ENCODE results near the gene AUTS2. TPM values are rescaled to one million over a fixed set of nuclear protein-coding genes. Genes with fewer than 3 reads are reported as not detected.
A peak's percentile ranks its signal among the peaks of the same experiment; 100 is the strongest.

Gene AUTS2
- total RNA-seq, 1 experiment from 2014 or later = 30.1 TPM

DNA sequence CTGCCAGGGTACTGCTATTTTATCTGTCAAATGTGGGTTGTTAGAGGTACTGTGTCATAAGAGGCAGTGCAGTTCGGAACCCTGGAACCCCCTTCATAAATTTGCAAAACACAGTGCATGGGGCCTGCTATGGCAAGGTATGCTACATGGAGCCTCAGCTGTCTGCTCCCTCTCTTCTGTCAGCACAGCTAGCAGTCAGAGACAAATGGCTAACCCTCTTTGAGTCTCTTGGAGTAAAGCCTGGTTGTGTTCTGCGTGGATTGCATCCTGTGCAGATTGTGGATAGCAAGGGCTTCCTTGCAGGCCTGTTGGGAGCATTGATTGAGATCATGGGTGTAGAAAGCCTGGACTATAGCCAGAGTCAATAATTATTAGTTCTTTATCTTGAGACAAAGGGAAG lies 397.8 kb downstream of the AUTS2 start:
- DNase-seq = no peak
- Histone ChIP-seq H3K27me3 (no peaks in the 10 kb centered on the region), H3K4me3 (no peak overlapping the region), H3K9me3 (replicated peaks) (no peaks in the 10 kb centered on the region), H3K4me1 (peaks cover 5% of the 10 kb centered on the region; the same call in 1 of the 2 replicates), H3K36me3 (no peaks in the 10 kb centered on the region), H3K27ac (no peak overlapping the region)

DNA sequence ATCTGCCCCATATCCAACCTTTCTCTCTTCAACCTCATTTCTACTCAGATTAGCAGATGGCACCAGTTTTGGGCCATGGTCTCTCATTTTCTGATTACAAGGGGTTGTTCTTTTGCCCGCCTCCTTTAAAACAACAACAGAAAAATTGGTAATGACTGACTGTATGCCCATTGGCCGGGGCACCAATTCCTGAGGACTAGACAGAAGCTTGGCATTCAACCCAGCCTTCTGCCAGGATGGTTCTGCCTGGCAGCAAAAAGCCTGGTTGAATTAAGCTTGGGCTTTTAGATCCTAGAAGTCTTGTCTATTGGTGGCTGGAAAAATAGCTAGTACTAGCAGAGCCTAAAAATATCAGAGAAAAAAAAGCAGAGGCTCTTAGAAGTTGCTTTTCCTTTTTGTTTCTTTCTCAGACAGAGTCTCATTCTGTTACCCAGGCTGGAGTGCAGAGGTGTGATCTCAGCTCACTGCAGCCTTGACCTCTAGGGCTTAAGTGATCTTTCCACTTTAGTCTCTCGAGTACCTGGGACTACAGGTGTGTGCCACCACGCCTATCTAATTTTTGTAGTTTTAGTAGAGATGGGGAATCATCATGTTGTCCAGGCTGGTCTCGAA lies 402.6 kb downstream of the AUTS2 start:
- no peaks in the 10 kb centered on the region for H3K9me3 ChIP-seq (replicated peaks)
- no peaks in the 10 kb centered on the region for H3K27me3 ChIP-seq
- H3K4me3 ChIP-seq = no peak overlapping the region
- peaks cover 2% of the 10 kb centered on the region; the same call in 1 of the 2 replicates for H3K4me1 ChIP-seq
- H3K36me3 ChIP-seq = no peaks in the 10 kb centered on the region
- H3K27ac ChIP-seq = no peak overlapping the region
- DNase-seq = no peak

DNA sequence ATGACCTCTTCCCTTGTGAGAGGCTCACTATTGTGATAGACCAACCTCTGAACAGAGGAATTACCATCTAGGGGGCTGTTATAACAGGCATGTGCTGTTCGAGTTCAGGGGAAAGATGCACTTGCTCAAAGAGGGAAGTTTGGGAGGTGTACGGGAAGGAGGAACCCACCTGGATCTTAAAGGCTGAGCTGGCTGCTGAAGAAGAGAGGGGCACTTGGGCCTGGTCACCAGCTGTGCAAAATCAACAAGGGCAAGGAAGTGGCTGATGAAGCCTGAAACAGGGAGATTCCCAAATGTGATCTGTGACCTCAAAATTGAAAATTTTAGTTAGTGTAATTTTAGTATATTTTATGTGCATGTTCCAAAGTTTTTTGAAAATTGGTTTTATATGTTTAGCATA lies 407.2 kb downstream of the AUTS2 start:
- Histone ChIP-seq H3K36me3 (no peaks in the 10 kb centered on the region), H3K27me3 (no peaks in the 10 kb centered on the region), H3K9me3 (replicated peaks) (no peaks in the 10 kb centered on the region), H3K4me3 (no peak overlapping the region), H3K4me1 (peaks cover 15% of the 10 kb centered on the region), H3K27ac (no peak overlapping the region)
- DNase-seq = no peak

DNA sequence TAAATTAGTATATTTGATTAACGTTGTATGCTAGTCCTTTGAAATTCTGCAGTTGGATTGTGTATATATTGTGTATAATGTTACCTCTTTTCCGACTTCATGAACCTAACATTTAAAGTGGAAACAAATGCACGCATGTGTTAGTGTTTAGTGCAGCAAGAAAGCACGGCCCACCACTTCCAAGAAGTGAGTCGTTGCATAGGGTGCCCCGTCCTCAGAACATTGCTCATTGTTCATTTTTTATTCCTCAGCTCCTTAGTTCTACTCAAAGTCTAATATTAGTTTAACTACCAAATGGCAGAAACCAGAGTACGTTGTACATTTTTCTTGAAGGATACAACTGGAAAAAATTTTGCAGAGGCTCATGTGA lies 407.6 kb downstream of the AUTS2 start:
- Histone ChIP-seq H3K4me1 (peaks cover 15% of the 10 kb centered on the region), H3K36me3 (no peaks in the 10 kb centered on the region), H3K9me3 (replicated peaks) (no peaks in the 10 kb centered on the region), H3K27me3 (no peaks in the 10 kb centered on the region), H3K4me3 (peak overlapping the region; percentile 16), H3K27ac (peak overlapping the region; percentile 25; the same call in 1 of the 2 replicates)
- DNase-seq = no peak

DNA sequence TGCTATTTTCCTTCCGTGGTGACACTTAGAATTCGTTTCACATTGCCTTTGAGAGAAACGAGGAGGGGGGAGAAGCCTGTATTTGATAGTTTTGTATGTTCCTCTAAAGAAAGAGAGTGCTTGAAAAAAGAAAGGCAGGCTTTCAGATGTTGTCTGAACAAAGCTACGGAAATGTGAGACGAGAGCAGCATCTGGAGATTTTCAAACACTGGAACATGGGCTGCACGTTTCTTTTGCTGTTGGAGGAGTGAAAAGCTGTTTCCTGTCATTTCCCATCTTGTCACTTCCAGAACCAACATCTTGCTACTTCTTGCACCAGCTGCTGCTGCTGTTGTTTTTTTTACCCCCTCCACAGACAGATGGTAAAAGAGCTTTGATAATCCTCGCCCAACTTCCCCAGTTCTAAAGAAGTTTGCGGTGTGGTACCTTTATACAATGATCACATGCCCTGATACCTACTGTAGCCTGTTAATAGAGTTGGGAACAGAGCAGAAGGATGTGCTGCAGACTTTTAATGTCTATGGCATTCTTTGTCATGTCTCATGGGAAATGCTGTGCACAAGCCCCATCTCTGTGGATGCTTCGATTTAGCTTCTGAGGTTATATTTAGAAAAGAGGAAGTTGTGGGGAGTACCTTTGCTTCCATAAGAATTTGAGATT lies 408.1 kb downstream of the AUTS2 start:
- H3K9me3 ChIP-seq (replicated peaks) = no peaks in the 10 kb centered on the region
- H3K36me3 ChIP-seq = no peaks in the 10 kb centered on the region
- no peaks in the 10 kb centered on the region for H3K27me3 ChIP-seq
- peaks cover 15% of the 10 kb centered on the region for H3K4me1 ChIP-seq
- peak overlapping the region; percentile 25; the same call in 1 of the 2 replicates for H3K27ac ChIP-seq
- DNase-seq = peak; percentile 38 to 77
- H3K4me3 ChIP-seq = peak overlapping the region; percentile 16

DNA sequence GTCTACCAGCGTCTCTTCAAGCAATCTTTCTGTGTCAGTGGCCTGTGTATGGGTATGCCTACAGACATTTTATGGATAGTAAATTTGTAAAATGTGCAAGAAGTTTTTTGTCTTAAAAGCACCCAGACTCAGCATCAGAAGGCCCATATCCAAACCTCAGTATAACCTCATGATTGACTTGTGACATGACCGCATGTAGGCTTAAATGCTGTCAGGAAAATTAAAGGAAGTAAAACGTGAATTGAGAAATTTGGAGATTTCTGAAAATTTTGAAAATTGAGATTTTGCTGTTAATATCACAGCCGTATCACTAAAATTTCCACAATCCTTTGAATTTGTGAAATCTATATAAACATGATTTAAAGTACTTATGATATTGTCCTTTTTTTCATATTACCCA lies 410.2 kb downstream of the AUTS2 start:
- no peak for DNase-seq
- Histone ChIP-seq H3K9me3 (replicated peaks) (no peaks in the 10 kb centered on the region), H3K36me3 (no peaks in the 10 kb centered on the region), H3K4me1 (peaks cover 15% of the 10 kb centered on the region), H3K4me3 (no peak overlapping the region), H3K27ac (no peak overlapping the region), H3K27me3 (no peaks in the 10 kb centered on the region)

DNA sequence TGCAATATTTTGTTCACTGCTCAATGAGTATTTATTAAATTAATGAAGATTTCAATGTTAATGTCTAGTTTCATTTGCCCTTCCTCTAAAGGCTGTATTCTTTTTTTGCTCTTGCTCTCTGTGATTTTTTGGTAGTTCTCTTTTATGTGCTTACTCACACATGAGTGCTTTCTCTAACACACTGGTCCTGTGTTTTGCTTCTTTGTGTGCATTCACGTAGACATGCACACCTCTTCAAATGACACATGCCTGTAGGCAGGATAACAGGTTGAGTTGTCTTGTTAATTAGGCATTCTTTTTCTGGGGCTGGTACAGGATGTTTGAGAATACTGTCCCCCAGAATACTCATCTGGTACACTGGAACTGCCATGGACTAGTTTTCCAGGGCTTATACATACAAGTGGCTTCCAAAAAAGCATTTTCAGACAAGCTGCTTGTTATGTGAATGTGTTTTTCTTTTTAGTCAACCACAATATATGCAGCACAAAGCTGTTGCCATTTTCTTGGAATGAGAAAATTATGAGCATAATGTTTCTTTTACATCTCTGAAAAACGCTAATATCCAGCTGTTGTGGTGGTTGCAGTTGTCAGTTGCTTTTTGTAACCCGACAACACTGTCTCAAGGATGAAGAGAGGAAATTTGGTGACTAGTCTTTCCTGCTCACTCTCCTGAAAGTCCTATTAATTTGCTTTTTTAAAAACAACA lies 416.4 kb downstream of the AUTS2 start:
- Histone ChIP-seq H3K27ac (peak overlapping the region; percentile 3), H3K9me3 (replicated peaks) (no peaks in the 10 kb centered on the region), H3K4me3 (no peak overlapping the region), H3K4me1 (peaks cover 32% of the 10 kb centered on the region), H3K36me3 (no peaks in the 10 kb centered on the region), H3K27me3 (no peaks in the 10 kb centered on the region)
- peak in 1 of 2 experiments; percentile 62 for DNase-seq

DNA sequence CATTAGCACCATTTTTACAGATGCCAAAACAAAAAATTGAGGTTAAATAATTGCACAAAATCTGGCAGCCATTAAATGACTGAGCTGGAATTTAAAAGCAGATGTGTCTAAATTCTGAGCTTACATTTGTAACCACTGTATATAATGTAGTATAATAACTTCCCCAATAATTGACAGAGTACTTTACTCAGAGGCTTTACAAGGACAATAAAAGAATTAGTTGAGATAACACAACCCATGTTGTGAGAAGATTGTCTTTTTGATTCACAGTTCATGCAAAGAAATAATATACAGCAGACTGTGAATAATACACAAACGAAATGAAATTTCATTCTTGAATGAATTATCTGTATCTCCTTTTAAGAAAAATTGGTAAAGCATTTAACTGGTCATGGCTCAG lies 417.1 kb downstream of the AUTS2 start:
- H3K4me1 ChIP-seq = peaks cover 32% of the 10 kb centered on the region
- DNase-seq = no peak

DNA sequence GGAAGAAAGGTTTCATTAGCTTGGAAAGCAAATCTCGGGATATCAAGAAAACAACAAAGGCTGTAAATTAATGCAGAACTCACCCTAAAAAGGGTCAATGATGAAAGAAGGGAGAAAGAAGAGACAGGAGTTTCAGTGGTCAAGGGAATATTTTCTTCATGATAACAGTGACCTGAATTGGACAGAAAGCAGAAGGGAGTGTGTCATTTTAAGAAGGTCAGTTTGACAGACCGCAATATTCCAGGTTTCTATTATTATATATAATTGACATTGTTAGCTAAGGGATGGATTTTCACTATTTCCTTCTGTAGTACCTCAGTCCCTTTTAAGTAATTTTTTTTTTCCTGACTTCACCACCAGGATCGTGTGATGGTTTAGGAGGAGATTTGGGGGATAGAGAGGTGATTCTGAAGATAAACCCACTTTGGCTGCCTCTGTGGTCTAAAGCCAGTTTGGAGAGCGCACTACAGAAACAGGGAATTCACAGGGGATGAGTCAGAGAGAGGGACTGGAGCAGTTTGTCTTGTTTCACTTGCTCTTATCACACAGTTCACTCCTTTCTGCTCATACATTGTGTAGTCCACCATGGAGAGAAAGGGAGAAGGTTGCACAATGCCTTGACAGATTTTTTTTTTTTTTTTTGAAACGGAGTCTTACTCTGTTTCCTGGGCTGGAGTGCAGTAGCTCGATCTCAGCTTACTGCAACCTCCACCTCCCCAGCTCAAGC lies 417.9 kb downstream of the AUTS2 start:
- Histone ChIP-seq H3K4me3 (no peak overlapping the region), H3K4me1 (peaks cover 32% of the 10 kb centered on the region), H3K9me3 (replicated peaks) (no peaks in the 10 kb centered on the region), H3K36me3 (no peaks in the 10 kb centered on the region), H3K27me3 (no peaks in the 10 kb centered on the region), H3K27ac (no peak overlapping the region)
- DNase-seq = peak; percentile 26 to 64

More for the DNA sequence above, 417.1 kb downstream of the AUTS2 start:
- Histone ChIP-seq H3K4me3 (no peak overlapping the region), H3K27me3 (no peaks in the 10 kb centered on the region), H3K36me3 (no peaks in the 10 kb centered on the region), H3K27ac (peak overlapping the region; percentile 3; the same call in 1 of the 2 replicates), H3K9me3 (replicated peaks) (no peaks in the 10 kb centered on the region)

DNA sequence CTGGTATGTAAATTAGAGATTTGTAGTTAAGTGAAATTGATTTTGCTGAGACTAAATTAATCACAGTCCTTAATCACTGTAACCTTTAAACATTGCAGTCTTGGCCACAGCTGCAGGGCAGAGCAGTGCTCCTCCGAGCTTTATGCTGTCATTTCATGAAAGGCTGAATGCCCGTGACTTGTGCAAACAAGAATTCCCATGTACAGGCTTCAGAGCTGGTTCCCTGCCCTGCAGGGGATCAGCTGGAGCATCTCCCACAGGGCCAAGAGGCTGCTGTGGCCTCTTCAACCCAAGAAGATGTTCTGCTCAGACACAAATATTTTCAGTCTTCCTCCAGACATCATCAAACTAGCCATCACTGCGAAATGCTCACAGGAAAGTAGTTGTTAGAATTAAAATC lies 419.1 kb downstream of the AUTS2 start:
- Histone ChIP-seq H3K27ac (no peak overlapping the region), H3K27me3 (no peaks in the 10 kb centered on the region), H3K4me1 (peaks cover 32% of the 10 kb centered on the region), H3K9me3 (replicated peaks) (no peaks in the 10 kb centered on the region), H3K4me3 (no peak overlapping the region), H3K36me3 (no peaks in the 10 kb centered on the region)
- DNase-seq = peak in 1 of 2 experiments; percentile 28

DNA sequence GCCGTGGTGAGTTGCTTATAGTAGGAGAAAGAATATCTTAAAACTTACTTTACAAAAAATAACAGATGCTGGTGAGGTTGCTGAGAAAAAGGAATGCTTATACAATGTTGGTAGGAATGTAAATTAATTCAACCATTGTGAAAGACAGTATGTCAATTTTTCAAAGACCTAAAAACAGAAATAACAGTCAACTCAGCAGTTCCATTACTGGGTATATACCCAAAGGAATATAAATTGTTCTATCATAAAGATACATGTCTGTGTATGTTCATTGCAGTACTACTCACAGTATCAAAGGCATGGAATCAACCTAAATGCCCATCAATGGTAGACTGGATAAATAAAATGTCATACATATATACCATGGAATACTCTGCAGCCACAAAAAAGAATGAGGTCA lies 420.4 kb downstream of the AUTS2 start:
- Histone ChIP-seq H3K4me1 (peaks cover 32% of the 10 kb centered on the region), H3K4me3 (no peak overlapping the region)

DNA sequence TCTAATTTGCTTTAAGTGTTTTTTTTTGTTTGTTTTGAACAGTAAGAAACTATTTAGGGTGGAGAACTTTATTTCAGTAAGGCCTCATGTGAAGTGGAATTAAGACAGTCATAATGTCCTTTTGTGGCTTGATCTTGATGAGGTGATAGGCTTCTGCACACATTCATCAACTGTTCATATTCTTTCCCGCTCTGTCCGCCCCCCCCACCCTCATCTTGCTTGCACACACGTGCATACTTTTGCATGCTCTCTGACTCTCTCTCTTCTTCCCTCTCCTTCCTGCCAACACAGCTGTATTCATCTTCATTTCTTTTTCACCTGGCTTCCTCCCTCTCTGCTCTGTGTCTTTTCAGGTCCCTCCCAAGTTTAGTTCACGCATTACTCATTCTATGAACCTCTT lies 429.6 kb downstream of the AUTS2 start:
- H3K4me1 ChIP-seq = no peaks in the 10 kb centered on the region; the same call in 1 of the 2 replicates
- H3K36me3 ChIP-seq = no peaks in the 10 kb centered on the region

More for the DNA sequence above, 420.4 kb downstream of the AUTS2 start:
- no peaks in the 10 kb centered on the region for H3K9me3 ChIP-seq (replicated peaks)
- H3K27ac ChIP-seq = no peak overlapping the region
- no peaks in the 10 kb centered on the region for H3K36me3 ChIP-seq
- no peak for DNase-seq
- H3K27me3 ChIP-seq = no peaks in the 10 kb centered on the region

DNA sequence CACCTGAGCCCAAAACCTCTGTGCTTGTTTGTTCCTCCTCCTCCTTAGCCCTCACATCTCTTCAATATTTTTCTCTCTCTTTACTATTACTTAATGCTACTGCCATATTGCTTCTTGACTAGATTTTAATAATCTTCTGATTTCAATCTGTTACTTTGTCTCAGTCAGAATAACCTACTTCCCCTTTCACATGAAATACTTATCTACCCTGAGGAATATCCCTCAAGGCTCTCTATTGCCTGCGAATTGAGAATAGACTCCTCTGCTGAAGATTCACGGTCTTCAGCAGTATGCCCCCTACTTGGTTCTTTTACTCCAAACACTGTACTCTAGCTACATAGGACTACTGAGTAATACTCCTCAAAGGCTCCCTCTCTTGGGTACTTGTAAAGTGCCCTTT lies 430.3 kb downstream of the AUTS2 start:
- DNase-seq = no peak
- Histone ChIP-seq H3K27ac (no peak overlapping the region), H3K4me1 (no peaks in the 10 kb centered on the region; the same call in 1 of the 2 replicates), H3K9me3 (replicated peaks) (no peaks in the 10 kb centered on the region), H3K27me3 (no peaks in the 10 kb centered on the region), H3K4me3 (no peak overlapping the region), H3K36me3 (no peaks in the 10 kb centered on the region)

More for the DNA sequence above, 429.6 kb downstream of the AUTS2 start:
- DNase-seq = no peak
- Histone ChIP-seq H3K9me3 (replicated peaks) (no peaks in the 10 kb centered on the region), H3K27ac (no peak overlapping the region), H3K27me3 (no peaks in the 10 kb centered on the region), H3K4me3 (no peak overlapping the region)

DNA sequence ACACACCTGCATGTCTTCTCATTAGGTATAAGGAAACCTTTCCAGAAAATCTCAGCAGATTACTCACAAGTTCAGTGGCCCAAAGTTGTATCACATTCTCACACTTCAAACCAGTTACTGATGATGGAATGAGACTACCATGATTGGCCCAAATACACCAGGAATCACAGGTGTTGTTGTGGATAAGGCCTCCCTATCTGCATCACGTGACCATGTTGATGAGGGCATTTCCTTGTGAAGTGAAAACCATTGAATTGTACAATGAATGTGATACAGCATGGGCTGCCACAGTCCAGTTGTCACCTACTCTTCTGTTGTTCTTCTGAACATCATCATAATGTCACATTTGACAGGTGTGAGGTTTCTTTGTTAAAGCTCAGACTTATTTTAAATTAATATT lies 431.7 kb downstream of the AUTS2 start:
- DNase-seq = no peak
- Histone ChIP-seq H3K27ac (no peak overlapping the region), H3K4me3 (no peak overlapping the region), H3K36me3 (no peaks in the 10 kb centered on the region), H3K9me3 (replicated peaks) (no peaks in the 10 kb centered on the region), H3K4me1 (no peaks in the 10 kb centered on the region; the same call in 1 of the 2 replicates), H3K27me3 (no peaks in the 10 kb centered on the region)

DNA sequence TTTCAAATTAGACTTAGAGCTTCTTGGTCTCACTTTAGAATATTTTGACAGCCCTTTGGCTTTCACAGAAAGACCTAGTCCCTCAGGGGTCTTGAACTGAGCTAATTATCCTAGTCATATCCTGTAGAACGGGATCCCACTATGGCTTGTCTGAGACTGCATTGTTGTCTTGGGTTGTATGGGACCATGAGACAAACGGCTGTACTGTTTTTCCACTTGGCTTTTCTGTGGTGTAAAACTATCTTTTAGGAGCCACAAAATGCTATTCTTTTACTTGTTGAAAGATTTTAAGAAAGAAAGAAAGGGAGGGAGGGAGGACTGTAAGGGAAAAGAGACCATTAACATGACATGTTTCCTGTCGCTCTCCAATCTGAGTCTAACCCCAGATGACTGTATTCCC lies 432.5 kb downstream of the AUTS2 start:
- Histone ChIP-seq H3K4me1 (no peaks in the 10 kb centered on the region; the same call in 1 of the 2 replicates), H3K27ac (no peak overlapping the region), H3K4me3 (no peak overlapping the region), H3K27me3 (no peaks in the 10 kb centered on the region), H3K36me3 (no peaks in the 10 kb centered on the region), H3K9me3 (replicated peaks) (no peaks in the 10 kb centered on the region)
- no peak for DNase-seq

Data from SJCRH30 (cell line).